Activated CD8-positive, alpha-beta memory T cell treated with anti-CD3 and anti-CD28 coated beads for 1 hour (primary cell): ENCODE measurements around the gene MOAP1.
"Not testable (repeated sequence)": the region's sequence is repeated elsewhere in the genome, so short reads cannot be mapped to it uniquely, and the experiment has no call there.

Experiments
- DNase-seq, 2 donors: peaks; one replicate each; pipeline ENCODE4 v3.0.0-alpha.2; 2020; ENCODE audit warnings: low read depth in 1 of 2; ENCODE audit errors: extremely low read depth in 1 of 2

The MOAP1 gene

GRCh38 chr14:93150227-93151208 is 34.2 kb downstream of the MOAP1 start:
- DNase-seq = no peak

GRCh38 chr14:93148979-93149378 is 35.7 kb downstream of the MOAP1 start:
- no peak for DNase-seq

GRCh38 chr14:93146119-93146518 is 38.6 kb downstream of the MOAP1 start:
- no peak for DNase-seq

GRCh38 chr14:93142854-93143652 is 41.6 kb downstream of the MOAP1 start:
- DNase-seq = no peak

- no peak for DNase-seq
Observed at GRCh38 chr14:93137864-93138263, 46.8 kb downstream of the MOAP1 start.

DNA sequence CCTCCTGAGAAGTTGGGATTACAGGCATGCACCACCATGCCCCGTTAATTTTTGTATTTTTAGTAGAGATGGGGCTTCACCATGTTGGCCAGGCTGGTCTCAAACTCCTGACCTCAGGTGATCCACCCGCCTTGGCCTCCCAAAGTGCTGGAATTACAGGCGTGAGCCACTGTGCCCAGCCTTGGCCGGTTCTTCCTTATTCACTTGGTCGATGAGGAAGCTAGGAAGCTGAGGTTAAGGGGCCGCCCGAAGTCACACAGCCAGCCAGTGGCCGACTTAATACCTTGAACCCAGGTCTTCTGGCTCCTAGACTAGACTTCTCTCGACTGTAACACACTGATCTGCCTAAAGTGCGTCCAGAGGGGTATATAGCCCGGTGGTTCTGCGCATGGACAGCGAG is 48.2 kb downstream of the MOAP1 start:
- DNase-seq = not testable (repeated sequence)

DNA sequence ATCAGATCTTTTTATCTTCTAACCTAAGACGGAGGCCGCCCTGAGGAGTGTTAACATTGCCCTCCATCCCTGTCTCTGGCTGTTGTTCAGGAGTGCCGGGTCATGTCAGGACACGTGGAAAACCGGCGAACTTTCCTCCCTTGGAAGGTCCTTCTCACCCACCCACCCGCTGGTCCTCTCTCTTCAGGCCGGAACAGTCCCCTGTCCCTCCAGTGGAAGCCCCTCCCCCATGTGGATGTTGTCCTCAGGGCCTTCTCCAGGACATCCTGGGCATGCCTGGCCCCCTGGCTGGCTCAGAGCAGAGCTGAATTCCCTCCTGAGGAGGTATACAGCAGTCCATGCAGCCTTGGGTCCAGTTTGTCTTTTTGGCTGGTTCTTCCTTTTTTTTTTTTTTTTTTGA is 48.7 kb downstream of the MOAP1 start:
- DNase-seq = no peak

DNA sequence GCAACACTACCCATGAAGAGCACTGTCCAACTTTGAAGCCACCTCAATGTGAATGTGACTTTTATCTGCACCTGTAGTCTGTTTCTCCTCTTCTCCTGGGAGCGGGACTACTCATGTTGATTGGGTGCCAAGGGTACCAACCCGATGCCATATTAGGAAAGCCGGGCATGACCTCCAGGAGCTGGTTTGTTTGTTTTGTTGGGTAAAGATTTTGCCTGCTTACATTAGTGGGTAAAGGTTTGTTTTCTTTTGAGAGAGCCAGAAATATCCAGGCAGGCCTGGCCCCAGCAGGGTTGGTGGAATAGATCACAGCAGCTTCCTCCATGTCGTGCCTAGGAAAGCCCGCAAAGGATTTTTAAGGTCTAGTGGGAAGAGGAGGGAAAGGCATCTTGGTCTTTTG is 49.3 kb downstream of the MOAP1 start:
- no peak for DNase-seq

GRCh38 chr14:93133464-93133863 is 51.2 kb downstream of the MOAP1 start:
- DNase-seq = no peak

GRCh38 chr14:93132472-93133065 is 52.1 kb downstream of the MOAP1 start:
- no peak for DNase-seq
